HepG2 (cell line): ENCODE measurements around the gene DDAH1. TPM values are rescaled to one million over a fixed set of nuclear protein-coding genes. Genes with fewer than 3 reads are reported as not detected.

Experiments used
- ATAC-seq: fragments of 200-7000 bp; cut with Tn5 transposase; 3 replicates; pipeline ENCODE4 v1.9.1; 2020; ENCODE audit warnings: mild to moderate bottlenecking, moderate library complexity
- BruUV-seq: library from RNA; stranded (reverse); fragments of 400-500 nt; replicated peaks from 2 replicates; lab custom pipeline; 2021; lab: Mats Ljungman, UMichigan
- CTCF ChIA-PET: fragments of 300-600 bp; formaldehyde crosslinking; extraction: SDS; loops from one replicate; lab custom pipeline; 2021; ENCODE audit warnings: low total read pairs, inconsistent platforms, low intra/inter-chr PET ratio; lab: Yijun Ruan, JAX
- POLR2A ChIA-PET: fragments of 350-600 bp; sonication (Branson Sonifier 250); formaldehyde crosslinking; loops from one replicate; lab custom pipeline; 2020; ENCODE audit warnings: antibody characterized with exemption, inconsistent platforms; lab: Yijun Ruan, JAX
- DNase-seq: peaks from one replicate; pipeline ENCODE4 v3.0.0-alpha.2; 2015; ENCODE audit warnings: low spot score
- FAIRE-seq: peaks from 3 replicates; lab custom pipeline; 2011; peaks lifted over from hg19 to GRCh38; lab: Jason Lieb, UNC
- H2AFZ ChIP-seq: one replicate; pipeline ENCODE4 v1.6.1; 2011; ENCODE audit warnings: low read length, inconsistent platforms
- H3K27ac ChIP-seq: fragments of 300-600 bp; 3 replicates; pipeline ENCODE4 v1.8.0; 2011; ENCODE audit warnings: mixed run types, mild to moderate bottlenecking, mixed read lengths, low read length, inconsistent platforms; ENCODE audit not compliant: insufficient read depth; ENCODE audit errors: extremely low read length
- H3K27me3 ChIP-seq, 2 experiments: fragments of 200-600 bp in 1 of 2; 2 replicates in 1 of 2; 3 replicates in 1 of 2; pipeline versions ENCODE4 v1.6.0 to v1.8.0; 2011; ENCODE audit warnings: low read length in 2 of 2, mild to moderate bottlenecking in 2 of 2, moderate library complexity in 2 of 2, inconsistent platforms in 1 of 2; ENCODE audit not compliant: insufficient read depth in 2 of 2, control insufficient read depth in 1 of 2
- H3K36me3 ChIP-seq, 2 experiments: fragments of 200-600 bp in 1 of 2; replicated peaks in 1 of 2; 2 replicates in 1 of 2; 3 replicates in 1 of 2; pipeline versions ENCODE4 v1.5.1 to v1.8.0; 2011; ENCODE audit warnings: low read length in 2 of 2, inconsistent platforms in 1 of 2; ENCODE audit not compliant: insufficient read depth in 2 of 2, control insufficient read depth in 1 of 2
- H3K4me1 ChIP-seq: 2 replicates; pipeline ENCODE4 v1.5.1; 2012; ENCODE audit warnings: low read length, inconsistent platforms; ENCODE audit not compliant: insufficient read depth
- H3K4me2 ChIP-seq: 2 replicates; pipeline ENCODE4 v1.6.0; 2011; ENCODE audit warnings: low read depth, low read length, inconsistent platforms
- H3K4me3 ChIP-seq, 3 experiments: fragments of 200-600 bp in 1 of 3; sonication (generic), shearing (Covaris generic) in 1 of 3; replicated peaks in 1 of 3; 2 replicates each; pipeline ENCODE4 v1.5.1; 2011 to 2016; ENCODE audit warnings: low read length in 3 of 3, inconsistent platforms in 2 of 3, low read depth in 2 of 3, mild to moderate bottlenecking in 2 of 3, control low read depth in 1 of 3, mixed read lengths in 1 of 3; ENCODE audit not compliant: insufficient read depth in 1 of 3
- H3K79me2 ChIP-seq: one replicate; pipeline ENCODE4 v1.6.1; 2011; ENCODE audit warnings: low read length, inconsistent platforms; ENCODE audit not compliant: insufficient read depth
- H3K9ac ChIP-seq: 2 replicates; pipeline ENCODE4 v1.6.0; 2011; ENCODE audit warnings: mild to moderate bottlenecking, low read depth, low read length, inconsistent platforms; ENCODE audit not compliant: insufficient read depth
- H3K9me3 ChIP-seq: 2 replicates; pipeline ENCODE4 v1.5.1; 2012; ENCODE audit warnings: mild to moderate bottlenecking, low read length
- H4K20me1 ChIP-seq: 2 replicates; pipeline ENCODE4 v1.6.0; 2011; ENCODE audit warnings: inconsistent platforms, mild to moderate bottlenecking, low read length, moderate library complexity; ENCODE audit not compliant: insufficient read depth
- KDM2A ChIP-seq: sonication (generic); formaldehyde crosslinking; IDR thresholded peaks from 2 replicates; pipeline ENCODE4 v1.4.0; 2020; ENCODE audit warnings: low read depth, missing genetic modification reagents, borderline replicate concordance
- MYC ChIP-seq: sonication (generic); formaldehyde crosslinking; IDR thresholded peaks from 2 replicates; pipeline ENCODE4 v1.9.0; 2021; ENCODE audit warnings: missing genetic modification reagents, borderline replicate concordance
- SMC3 ChIP-seq: IDR thresholded peaks from 2 replicates; pipeline ENCODE4 v1.6.1; 2011; ENCODE audit warnings: low read length, improper control_type of control experiment
- SRSF9 ChIP-seq: fragments of 200-400 bp; formaldehyde crosslinking; IDR thresholded peaks from 2 replicates; pipeline ENCODE4 v1.6.1; 2018; ENCODE audit warnings: borderline replicate concordance, mild to moderate bottlenecking, low read depth, low read length; ENCODE audit not compliant: insufficient read depth, poor library complexity, severe bottlenecking
- TEAD3 ChIP-seq: optimal IDR thresholded peaks from 2 replicates; pipeline ENCODE3; 2016; ENCODE audit warnings: borderline replicate concordance
- WGBS: methylation state at CpG from one replicate; pipeline ENCODE4 v1.1.6; 2017; ENCODE audit warnings: low lambda C conversion rate; 5-methylcytosine and 5-hydroxymethylcytosine counted together
- in situ Hi-C: cut with HindIII; loops from 2 replicates; pipeline ENCODE4 v1.10.0; 2017; ENCODE audit warnings: low pct_unique_long_range_greater_than_20kb; ENCODE audit not compliant: extremely low pct_ligation_motif_present
- intact Hi-C: fragments of 100-400 bp; cut with micrococcal nuclease; formaldehyde crosslinking; loops from one replicate; pipeline ENCODE4 v1.10.0; 2022; ENCODE audit not compliant: unreplicated experiment
- polyA plus RNA-seq, 8 experiments: library from polyadenylated mRNA; depleted of rRNA in 3 of 8; stranded (reverse) in 7 of 8; unstranded in 1 of 8; fragments of >200 nt; fragmentation: Illumina TruSeq in 4 of 8; extraction: Trizol in 4 of 8; gene quantifications; 2 replicates each; pipeline versions ENCODE4 v1.2.1 to v1.2.3, GENCODE V29; 2011 to 2016; ENCODE audit warnings: low read depth in 4 of 8, missing spikeins in 1 of 8, mixed read lengths in 1 of 8; ENCODE audit not compliant: insufficient read depth in 1 of 8
- total RNA-seq, 5 experiments: library from RNA; depleted of rRNA; stranded (reverse); fragments of >200 nt; fragmentation: Illumina TruSeq; extraction: Trizol; gene quantifications; 2 replicates each; pipeline ENCODE4 v1.2.3, GENCODE V29; 2016; ENCODE audit warnings: low read depth in 1 of 5
- TF ChIP-seq, protein P1 (sequence below): sonication (generic); formaldehyde crosslinking; IDR thresholded peaks from 2 replicates; pipeline ENCODE4 v1.9.0; 2022; ENCODE audit warnings: missing genetic modification reagents, mild to moderate bottlenecking, borderline replicate concordance
- TF ChIP-seq, protein P2 (sequence below): sonication (generic); formaldehyde crosslinking; IDR thresholded peaks from 2 replicates; pipeline ENCODE4 v1.5.0; 2020; ENCODE audit warnings: mild to moderate bottlenecking, missing genetic modification reagents, moderate library complexity
- TF ChIP-seq, protein P3 (sequence below): sonication (generic); formaldehyde crosslinking; IDR thresholded peaks from 2 replicates; pipeline ENCODE4 v1.8.0; 2022; ENCODE audit warnings: mild to moderate bottlenecking, missing genetic modification reagents
- TF ChIP-seq, protein P4 (sequence below): sonication (generic); formaldehyde crosslinking; IDR thresholded peaks from 2 replicates; pipeline ENCODE4 v1.8.0; 2022; ENCODE audit warnings: low read depth, missing genetic modification reagents

The DDAH1 gene
- total and polyA plus RNA-seq, 2 of the 13 experiments (the other 11 are each of a cell fraction or from before 2014, with no cell fraction given) = 39.7 to 64.4 TPM

- Histone ChIP-seq H3K27me3 (no peaks in the 10 kb centered on the region), H3K4me1 (peaks cover 44% of the 10 kb centered on the region), H3K9ac (no peak overlapping the region), H3K27ac (no peak overlapping the region), H3K9me3 (no peaks in the 10 kb centered on the region), H3K4me2 (no peak overlapping the region), H4K20me1 (no peaks in the 10 kb centered on the region), H3K79me2 (no peaks in the 10 kb centered on the region), H3K36me3 (no peaks in the 10 kb centered on the region), H3K4me3 (no peak overlapping the region), H2AFZ (no peak overlapping the region)
- WGBS = 17% methylated on average over 1 of the region's 1 CpG
- DNase-seq (peak; percentile 54), FAIRE-seq (no peak), ATAC-seq (peak; percentile 86)
- CTCF ChIA-PET = no interaction called here
- in situ Hi-C loops (no loop called here), intact Hi-C loops (no loop called here)
- BruUV-seq = no TSS peak
- POLR2A ChIA-PET = no interaction called here
- TF ChIP-seq SRSF9 (no peak), TEAD3 (peak; percentile 12), MYC (CRISPR knock-in tag) (no peak), SMC3 (peak; percentile 9; the same call in 1 of the 2 replicates), KDM2A (CRISPR knock-in tag) (no peak)
- TF ChIP-seq, protein P1, sequence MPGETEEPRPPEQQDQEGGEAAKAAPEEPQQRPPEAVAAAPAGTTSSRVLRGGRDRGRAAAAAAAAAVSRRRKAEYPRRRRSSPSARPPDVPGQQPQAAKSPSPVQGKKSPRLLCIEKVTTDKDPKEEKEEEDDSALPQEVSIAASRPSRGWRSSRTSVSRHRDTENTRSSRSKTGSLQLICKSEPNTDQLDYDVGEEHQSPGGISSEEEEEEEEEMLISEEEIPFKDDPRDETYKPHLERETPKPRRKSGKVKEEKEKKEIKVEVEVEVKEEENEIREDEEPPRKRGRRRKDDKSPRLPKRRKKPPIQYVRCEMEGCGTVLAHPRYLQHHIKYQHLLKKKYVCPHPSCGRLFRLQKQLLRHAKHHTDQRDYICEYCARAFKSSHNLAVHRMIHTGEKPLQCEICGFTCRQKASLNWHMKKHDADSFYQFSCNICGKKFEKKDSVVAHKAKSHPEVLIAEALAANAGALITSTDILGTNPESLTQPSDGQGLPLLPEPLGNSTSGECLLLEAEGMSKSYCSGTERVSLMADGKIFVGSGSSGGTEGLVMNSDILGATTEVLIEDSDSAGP = no peak
- TF ChIP-seq, protein P2, sequence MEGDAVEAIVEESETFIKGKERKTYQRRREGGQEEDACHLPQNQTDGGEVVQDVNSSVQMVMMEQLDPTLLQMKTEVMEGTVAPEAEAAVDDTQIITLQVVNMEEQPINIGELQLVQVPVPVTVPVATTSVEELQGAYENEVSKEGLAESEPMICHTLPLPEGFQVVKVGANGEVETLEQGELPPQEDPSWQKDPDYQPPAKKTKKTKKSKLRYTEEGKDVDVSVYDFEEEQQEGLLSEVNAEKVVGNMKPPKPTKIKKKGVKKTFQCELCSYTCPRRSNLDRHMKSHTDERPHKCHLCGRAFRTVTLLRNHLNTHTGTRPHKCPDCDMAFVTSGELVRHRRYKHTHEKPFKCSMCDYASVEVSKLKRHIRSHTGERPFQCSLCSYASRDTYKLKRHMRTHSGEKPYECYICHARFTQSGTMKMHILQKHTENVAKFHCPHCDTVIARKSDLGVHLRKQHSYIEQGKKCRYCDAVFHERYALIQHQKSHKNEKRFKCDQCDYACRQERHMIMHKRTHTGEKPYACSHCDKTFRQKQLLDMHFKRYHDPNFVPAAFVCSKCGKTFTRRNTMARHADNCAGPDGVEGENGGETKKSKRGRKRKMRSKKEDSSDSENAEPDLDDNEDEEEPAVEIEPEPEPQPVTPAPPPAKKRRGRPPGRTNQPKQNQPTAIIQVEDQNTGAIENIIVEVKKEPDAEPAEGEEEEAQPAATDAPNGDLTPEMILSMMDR (CRISPR knock-in tag) = 0 out of 2 replicates have a peak, but pooled peaks have one; percentile 5
- TF ChIP-seq, protein P3, sequence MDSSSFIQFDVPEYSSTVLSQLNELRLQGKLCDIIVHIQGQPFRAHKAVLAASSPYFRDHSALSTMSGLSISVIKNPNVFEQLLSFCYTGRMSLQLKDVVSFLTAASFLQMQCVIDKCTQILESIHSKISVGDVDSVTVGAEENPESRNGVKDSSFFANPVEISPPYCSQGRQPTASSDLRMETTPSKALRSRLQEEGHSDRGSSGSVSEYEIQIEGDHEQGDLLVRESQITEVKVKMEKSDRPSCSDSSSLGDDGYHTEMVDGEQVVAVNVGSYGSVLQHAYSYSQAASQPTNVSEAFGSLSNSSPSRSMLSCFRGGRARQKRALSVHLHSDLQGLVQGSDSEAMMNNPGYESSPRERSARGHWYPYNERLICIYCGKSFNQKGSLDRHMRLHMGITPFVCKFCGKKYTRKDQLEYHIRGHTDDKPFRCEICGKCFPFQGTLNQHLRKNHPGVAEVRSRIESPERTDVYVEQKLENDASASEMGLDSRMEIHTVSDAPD (CRISPR knock-in tag) = no peak
- TF ChIP-seq, protein P4, sequence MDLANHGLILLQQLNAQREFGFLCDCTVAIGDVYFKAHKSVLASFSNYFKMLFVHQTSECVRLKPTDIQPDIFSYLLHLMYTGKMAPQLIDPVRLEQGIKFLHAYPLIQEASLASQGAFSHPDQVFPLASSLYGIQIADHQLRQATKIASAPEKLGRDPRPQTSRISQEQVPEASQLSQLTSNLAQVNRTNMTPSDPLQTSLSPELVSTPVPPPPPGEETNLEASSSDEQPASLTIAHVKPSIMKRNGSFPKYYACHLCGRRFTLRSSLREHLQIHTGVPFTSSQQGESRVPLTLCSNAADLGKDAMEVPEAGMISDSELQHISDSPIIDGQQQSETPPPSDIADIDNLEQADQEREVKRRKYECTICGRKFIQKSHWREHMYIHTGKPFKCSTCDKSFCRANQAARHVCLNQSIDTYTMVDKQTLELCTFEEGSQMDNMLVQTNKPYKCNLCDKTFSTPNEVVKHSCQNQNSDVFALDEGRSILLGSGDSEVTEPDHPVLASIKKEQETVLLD (CRISPR knock-in tag) = no peak
Observed at GRCh38 chr1:85282424-85282823, 182.5 kb downstream of the DDAH1 start.
